GM12801 (cell line): ENCODE data around the gene ZNF12.

Experiments
- TF ChIP-seq, protein P1 (sequence below): IDR thresholded peaks from one replicate; pipeline ENCODE4 v1.5.1; 2011; ENCODE audit warnings: control low read depth; ENCODE audit not compliant: insufficient read length; ENCODE audit errors: extremely low read depth

Gene ZNF12

GRCh38 chr7:6649241-6649961, 57.3 kb downstream of the ZNF12 start:
- TF ChIP-seq, protein P1, sequence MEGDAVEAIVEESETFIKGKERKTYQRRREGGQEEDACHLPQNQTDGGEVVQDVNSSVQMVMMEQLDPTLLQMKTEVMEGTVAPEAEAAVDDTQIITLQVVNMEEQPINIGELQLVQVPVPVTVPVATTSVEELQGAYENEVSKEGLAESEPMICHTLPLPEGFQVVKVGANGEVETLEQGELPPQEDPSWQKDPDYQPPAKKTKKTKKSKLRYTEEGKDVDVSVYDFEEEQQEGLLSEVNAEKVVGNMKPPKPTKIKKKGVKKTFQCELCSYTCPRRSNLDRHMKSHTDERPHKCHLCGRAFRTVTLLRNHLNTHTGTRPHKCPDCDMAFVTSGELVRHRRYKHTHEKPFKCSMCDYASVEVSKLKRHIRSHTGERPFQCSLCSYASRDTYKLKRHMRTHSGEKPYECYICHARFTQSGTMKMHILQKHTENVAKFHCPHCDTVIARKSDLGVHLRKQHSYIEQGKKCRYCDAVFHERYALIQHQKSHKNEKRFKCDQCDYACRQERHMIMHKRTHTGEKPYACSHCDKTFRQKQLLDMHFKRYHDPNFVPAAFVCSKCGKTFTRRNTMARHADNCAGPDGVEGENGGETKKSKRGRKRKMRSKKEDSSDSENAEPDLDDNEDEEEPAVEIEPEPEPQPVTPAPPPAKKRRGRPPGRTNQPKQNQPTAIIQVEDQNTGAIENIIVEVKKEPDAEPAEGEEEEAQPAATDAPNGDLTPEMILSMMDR: no peak

- TF ChIP-seq, protein P1: no peak
Measured at GRCh38 chr7:6648815-6649104, 58.0 kb downstream of the ZNF12 start.

DNA sequence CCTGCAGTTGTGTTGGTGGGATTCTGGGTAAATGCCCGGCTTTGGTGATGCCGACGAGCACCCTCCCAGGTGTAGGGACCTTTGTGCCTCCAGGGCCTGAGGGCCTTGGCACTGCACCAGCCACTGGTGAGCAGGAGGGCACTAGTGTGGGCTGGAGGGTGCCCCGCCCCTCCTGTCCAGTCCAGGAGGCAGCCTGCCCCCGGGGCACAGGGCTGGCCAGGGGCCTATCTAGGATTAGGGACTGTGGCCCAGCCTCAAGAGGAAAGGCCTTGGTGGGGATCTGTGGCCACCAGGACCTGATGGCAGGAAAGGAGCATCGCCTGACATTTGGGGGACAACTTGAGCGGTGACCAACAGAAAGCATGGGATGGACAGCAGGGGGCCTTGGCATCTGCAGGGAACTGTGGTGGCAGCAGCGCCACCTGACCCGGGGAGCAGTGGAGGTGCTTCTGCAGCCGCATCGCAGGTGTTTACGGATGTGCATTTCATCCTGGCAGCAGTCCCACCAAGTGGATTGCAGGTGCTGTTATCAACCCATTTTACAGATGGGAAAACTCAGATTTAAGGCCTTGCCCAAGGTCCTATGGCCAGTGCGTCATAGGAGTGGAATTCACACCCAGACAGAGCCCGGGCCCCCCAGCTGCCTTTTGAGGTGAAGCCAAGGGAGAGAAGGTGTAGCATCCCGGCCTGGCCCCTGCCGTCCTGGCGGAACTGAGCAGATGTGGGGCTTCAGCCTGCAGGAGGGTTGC, 58.5 kb downstream of the ZNF12 start:
- TF ChIP-seq, protein P1: no peak

GRCh38 chr7:6647541-6647940, 59.2 kb downstream of the ZNF12 start:
- TF ChIP-seq, protein P1: no peak

GRCh38 chr7:6647080-6647479, 59.7 kb downstream of the ZNF12 start:
- TF ChIP-seq, protein P1: no peak

DNA sequence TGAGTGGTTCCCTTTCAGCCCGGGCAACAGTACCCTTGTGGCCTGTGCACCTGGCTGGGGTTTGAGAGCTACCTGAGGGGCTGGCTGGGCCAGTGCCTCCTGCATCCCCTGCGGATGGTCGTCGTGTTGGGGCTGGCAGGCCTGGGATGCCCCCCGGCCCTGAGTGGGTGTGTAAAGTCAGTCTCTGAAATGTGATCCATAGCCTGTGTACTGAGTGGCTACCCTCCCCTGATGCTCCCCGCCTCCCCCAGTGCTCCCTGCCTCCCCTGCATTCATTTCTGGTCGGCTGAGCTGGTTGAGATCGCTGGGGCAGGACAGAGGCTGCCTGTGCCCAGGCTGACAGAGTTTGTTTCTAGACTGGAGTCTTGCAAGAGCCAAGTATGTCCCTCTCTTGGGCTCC, 60.3 kb downstream of the ZNF12 start:
- TF ChIP-seq, protein P1: no peak

- TF ChIP-seq, protein P1: no peak
Measured at GRCh38 chr7:6644728-6645127, 62.0 kb downstream of the ZNF12 start.
